Kidney epithelial cell (primary cell): ENCODE data around the gene CLCN3. TPM values are rescaled to one million over a fixed set of nuclear protein-coding genes. Genes with fewer than 3 reads are reported as not detected.

Experiments used
- DNase-seq: peaks from one replicate; pipeline ENCODE4 v3.0.0-alpha.2; 2010; ENCODE audit warnings: low read depth
- H3K27me3 ChIP-seq: 2 replicates; pipeline ENCODE4 v1.6.0; 2011; ENCODE audit warnings: low read length; ENCODE audit not compliant: control insufficient read depth, insufficient read depth
- H3K36me3 ChIP-seq: 2 replicates; pipeline ENCODE4 v1.5.1; 2011; ENCODE audit warnings: low read length; ENCODE audit not compliant: control insufficient read depth, insufficient read depth
- H3K4me3 ChIP-seq: 2 replicates; pipeline ENCODE4 v1.5.1; 2011; ENCODE audit warnings: low read depth, mild to moderate bottlenecking, control low read depth, low read length
- CTCF ChIP-seq: IDR thresholded peaks from 2 replicates; pipeline ENCODE4 v1.5.1; 2011; ENCODE audit warnings: mild to moderate bottlenecking, moderate library complexity, low read length, control low read depth, inconsistent platforms; ENCODE audit not compliant: insufficient read depth, poor library complexity, severe bottlenecking
- total RNA-seq: library from RNA; depleted of rRNA; stranded (reverse); fragments of >200 nt; gene quantifications from 2 replicates; pipeline ENCODE4 v1.2.3, GENCODE V29; 2015

The CLCN3 gene
- total RNA-seq, 1 donor from 2014 or later, result 58.3 TPM

GRCh38 chr4:169715826-169716225 lies 95.4 kb downstream of the CLCN3 start:
- H3K36me3 ChIP-seq, result no peaks in the 10 kb centered on the region
- no peaks in the 10 kb centered on the region for H3K27me3 ChIP-seq
- H3K4me3 ChIP-seq, result no peak overlapping the region
- DNase-seq, result no peak
- no peak for TF ChIP-seq CTCF

GRCh38 chr4:169716677-169717076 lies 96.3 kb downstream of the CLCN3 start:
- Histone ChIP-seq H3K36me3 (no peaks in the 10 kb centered on the region), H3K27me3 (no peaks in the 10 kb centered on the region), H3K4me3 (no peak overlapping the region)
- no peak for TF ChIP-seq CTCF
- no peak for DNase-seq

GRCh38 chr4:169720529-169720928 lies 100.2 kb downstream of the CLCN3 start:
- no peak for DNase-seq
- H3K4me3 ChIP-seq, result no peak overlapping the region
- H3K27me3 ChIP-seq, result no peaks in the 10 kb centered on the region
- H3K36me3 ChIP-seq, result no peaks in the 10 kb centered on the region
- no peak for TF ChIP-seq CTCF

GRCh38 chr4:169723207-169723965 lies 103.0 kb downstream of the CLCN3 start:
- H3K27me3 ChIP-seq, result no peaks in the 10 kb centered on the region
- TF ChIP-seq CTCF, result peak; percentile 20
- H3K36me3 ChIP-seq, result no peaks in the 10 kb centered on the region
- H3K4me3 ChIP-seq, result no peak overlapping the region
- no peak for DNase-seq

GRCh38 chr4:169724260-169724659 lies 103.9 kb downstream of the CLCN3 start:
- no peak overlapping the region for H3K4me3 ChIP-seq
- H3K27me3 ChIP-seq, result no peaks in the 10 kb centered on the region
- TF ChIP-seq CTCF, result no peak
- no peaks in the 10 kb centered on the region for H3K36me3 ChIP-seq
- peak; percentile 10 for DNase-seq

- no peak overlapping the region for H3K4me3 ChIP-seq
- no peaks in the 10 kb centered on the region for H3K27me3 ChIP-seq
- no peak for TF ChIP-seq CTCF
- no peaks in the 10 kb centered on the region for H3K36me3 ChIP-seq
- no peak for DNase-seq
These were observed 107.2 kb downstream of the CLCN3 start for GRCh38 chr4:169727616-169728015.
